22Rv1 (cell line): Measurements from ENCODE around the gene PLEKHG4B.

Experiments
- ZFX ChIP-seq: fragments of 450-650 bp; IDR thresholded peaks from 2 replicates; pipeline ENCODE4 v1.6.1; 2017; ENCODE audit warnings: antibody characterized with exemption, borderline replicate concordance
- TF ChIP-seq, protein P1 (sequence below): fragments of 450-650 bp; IDR thresholded peaks from 2 replicates; pipeline ENCODE4 v1.5.1; 2017; ENCODE audit warnings: mild to moderate bottlenecking

DNA sequence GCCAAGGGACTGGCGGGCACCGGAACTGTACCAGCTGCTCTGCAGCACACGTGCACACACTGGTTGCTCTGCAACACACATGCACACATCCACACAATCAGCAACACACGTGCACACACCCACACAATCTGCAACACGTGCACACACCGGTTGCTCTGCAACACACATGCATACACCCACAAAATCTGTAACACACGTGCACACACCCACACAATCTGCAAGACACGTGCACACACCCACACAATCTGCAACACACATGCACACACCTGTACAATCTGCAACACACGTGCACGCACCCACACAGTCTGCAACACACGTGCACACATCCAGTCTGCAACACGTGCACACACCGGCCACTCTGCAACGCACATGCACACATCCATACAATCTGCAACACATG lies 17.9 kb downstream of the PLEKHG4B start:
- TF ChIP-seq, protein P1, sequence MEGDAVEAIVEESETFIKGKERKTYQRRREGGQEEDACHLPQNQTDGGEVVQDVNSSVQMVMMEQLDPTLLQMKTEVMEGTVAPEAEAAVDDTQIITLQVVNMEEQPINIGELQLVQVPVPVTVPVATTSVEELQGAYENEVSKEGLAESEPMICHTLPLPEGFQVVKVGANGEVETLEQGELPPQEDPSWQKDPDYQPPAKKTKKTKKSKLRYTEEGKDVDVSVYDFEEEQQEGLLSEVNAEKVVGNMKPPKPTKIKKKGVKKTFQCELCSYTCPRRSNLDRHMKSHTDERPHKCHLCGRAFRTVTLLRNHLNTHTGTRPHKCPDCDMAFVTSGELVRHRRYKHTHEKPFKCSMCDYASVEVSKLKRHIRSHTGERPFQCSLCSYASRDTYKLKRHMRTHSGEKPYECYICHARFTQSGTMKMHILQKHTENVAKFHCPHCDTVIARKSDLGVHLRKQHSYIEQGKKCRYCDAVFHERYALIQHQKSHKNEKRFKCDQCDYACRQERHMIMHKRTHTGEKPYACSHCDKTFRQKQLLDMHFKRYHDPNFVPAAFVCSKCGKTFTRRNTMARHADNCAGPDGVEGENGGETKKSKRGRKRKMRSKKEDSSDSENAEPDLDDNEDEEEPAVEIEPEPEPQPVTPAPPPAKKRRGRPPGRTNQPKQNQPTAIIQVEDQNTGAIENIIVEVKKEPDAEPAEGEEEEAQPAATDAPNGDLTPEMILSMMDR: no peak
- no peak for TF ChIP-seq ZFX
